ENCODE results near the gene MST1.

GRCh38 chr3:49705390-49705960 lies 16.2 kb upstream of the MST1 start:
- TF ChIP-seq EZH2phosphoT487 (IDR thresholded peaks at IDR 0.05; ENCODE audit: low read depth) (no peak), CTCF (IDR thresholded peaks at IDR 0.05; ENCODE audit: low read depth, low read length) (no peak)
